Measurements from ENCODE around the gene PPP6R2. TPM values are rescaled to one million over a fixed set of nuclear protein-coding genes. Genes with fewer than 3 reads are reported as not detected.

The PPP6R2 gene
- total RNA-seq, 2 donors from 2014 or later: 58.7 to 81.2 TPM

DNA sequence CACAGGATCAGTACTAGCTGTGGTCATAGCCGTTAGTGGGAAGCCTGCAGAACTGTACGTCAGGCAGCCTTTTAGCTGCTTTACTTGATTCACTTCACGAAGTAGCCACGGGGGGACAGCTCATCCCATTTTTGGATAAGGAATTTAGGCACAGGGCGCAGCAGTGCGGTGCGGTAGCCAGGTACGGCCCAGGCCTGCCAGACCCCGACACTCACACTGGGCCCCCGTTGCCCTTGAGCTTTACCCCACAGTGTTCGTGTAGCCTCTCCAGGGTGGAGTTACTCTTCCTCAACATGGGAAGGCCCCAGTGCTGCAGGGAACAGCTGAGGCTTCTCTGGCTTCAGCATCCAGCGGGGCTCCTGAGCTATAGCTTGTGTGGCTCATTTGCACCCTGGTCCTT, 72.3 kb downstream of the PPP6R2 start:
- H3K27me3 ChIP-seq (ENCODE audit: control insufficient read depth, insufficient read depth, low read length, poor library complexity, severe bottlenecking): no peaks in the 10 kb centered on the region
- H3K27ac ChIP-seq (ENCODE audit: low read depth, low read length): no peak overlapping the region
- no peak overlapping the region for H3K9ac ChIP-seq (ENCODE audit: extremely low read depth, low read length, poor library complexity, severe bottlenecking)
- Mint-ChIP-seq H3K27ac (no peak overlapping the region), H3K36me3 (ENCODE audit: low read depth) (peaks cover 46% of the 10 kb centered on the region), H3K4me1 (no peaks in the 10 kb centered on the region), H3K9me3 (no peaks in the 10 kb centered on the region), H3K4me3 (no peak overlapping the region), H3K27me3 (ENCODE audit: insufficient read depth) (no peaks in the 10 kb centered on the region)
- H3K9me3 ChIP-seq (ENCODE audit: control insufficient read depth, low read length): no peaks in the 10 kb centered on the region
- no peak overlapping the region for H3K4me3 ChIP-seq (ENCODE audit: low read length)
- DNase-seq: no peak
- no peak for TF ChIP-seq CTCF (conservative IDR thresholded peaks at IDR 0.05)
- WGBS, 2 experiments (ENCODE audit: insufficient coverage in 1 of 2, insufficient read length in 1 of 2): 94 to 97% methylated on average over 12 of the region's 12 CpGs
- H3K36me3 ChIP-seq (ENCODE audit: control insufficient read depth, insufficient read depth, low read length): peaks cover 62% of the 10 kb centered on the region
- H3K4me1 ChIP-seq (ENCODE audit: control insufficient read depth, insufficient read depth, low read length): peaks cover 1% of the 10 kb centered on the region

- Mint-ChIP-seq H3K4me3 (no peak overlapping the region), H3K27ac (no peak overlapping the region), H3K36me3 (ENCODE audit: low read depth) (peaks cover 49% of the 10 kb centered on the region), H3K9me3 (no peaks in the 10 kb centered on the region), H3K4me1 (no peaks in the 10 kb centered on the region), H3K27me3 (ENCODE audit: insufficient read depth) (no peaks in the 10 kb centered on the region)
- Histone ChIP-seq H3K9ac (ENCODE audit: extremely low read depth, low read length, poor library complexity, severe bottlenecking) (no peak overlapping the region), H3K36me3 (ENCODE audit: control insufficient read depth, insufficient read depth, low read length) (peaks cover 70% of the 10 kb centered on the region), H3K9me3 (ENCODE audit: control insufficient read depth, low read length) (no peaks in the 10 kb centered on the region), H3K27ac (ENCODE audit: low read depth, low read length) (no peak overlapping the region), H3K4me3 (ENCODE audit: low read length) (no peak overlapping the region), H3K4me1 (ENCODE audit: control insufficient read depth, insufficient read depth, low read length) (peaks cover 5% of the 10 kb centered on the region), H3K27me3 (ENCODE audit: control insufficient read depth, insufficient read depth, low read length, poor library complexity, severe bottlenecking) (no peaks in the 10 kb centered on the region)
- DNase-seq: no peak
- 92 to 97% methylated on average over 6 to 8 of the region's 8 CpGs for WGBS, 2 experiments (ENCODE audit: insufficient coverage in 1 of 2, insufficient read length in 1 of 2)
- no peak for TF ChIP-seq CTCF (conservative IDR thresholded peaks at IDR 0.05)
These were observed 73.9 kb downstream of the PPP6R2 start for GRCh38 chr22:50416996-50417395.

DNA sequence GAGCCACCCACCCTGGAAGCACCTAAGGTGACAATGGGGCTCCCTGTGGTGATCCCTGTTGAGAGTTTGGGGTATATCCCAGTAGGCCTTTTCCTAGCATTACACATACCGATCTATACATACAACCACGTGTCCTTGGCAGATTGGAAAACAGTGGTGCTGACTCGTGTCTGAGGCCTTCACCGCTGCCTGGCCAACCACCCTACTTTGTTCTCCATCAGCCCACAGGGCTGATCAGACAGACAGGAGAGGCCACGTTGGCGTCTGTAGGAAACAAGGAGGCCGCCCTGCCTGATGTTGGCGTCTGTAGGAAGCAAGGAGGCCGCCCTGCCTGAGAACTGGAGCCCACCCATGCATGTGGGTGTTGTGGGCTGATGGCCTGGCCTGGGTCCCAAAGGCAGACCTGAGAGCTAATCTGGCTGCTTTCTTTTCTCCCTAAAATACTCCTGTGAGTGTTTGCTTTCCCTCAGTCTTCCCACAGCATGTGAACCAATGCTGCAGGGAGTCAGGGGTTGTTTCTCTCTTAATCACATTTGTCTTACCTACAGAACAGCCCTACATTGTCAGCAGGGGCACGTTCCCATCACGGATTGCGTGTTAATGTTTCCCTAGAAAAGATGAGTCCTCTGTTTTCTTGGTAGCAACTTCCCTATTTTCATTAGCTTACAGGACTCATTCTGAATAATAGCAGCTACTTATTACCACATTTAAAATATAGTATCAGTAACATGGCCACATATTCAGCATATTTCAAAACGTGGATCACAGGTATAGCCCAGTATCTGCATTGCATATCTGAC, 74.5 kb downstream of the PPP6R2 start:
- peaks cover 5% of the 10 kb centered on the region for H3K4me1 ChIP-seq (ENCODE audit: control insufficient read depth, insufficient read depth, low read length)
- H3K27ac Mint-ChIP-seq: no peak overlapping the region
- no peak overlapping the region for H3K27ac ChIP-seq (ENCODE audit: low read depth, low read length)
- no peak overlapping the region for H3K4me3 ChIP-seq (ENCODE audit: low read length)
- WGBS, 2 experiments (ENCODE audit: insufficient coverage in 1 of 2, insufficient read length in 1 of 2): 93 to 96% methylated on average over 6 to 13 of the region's 13 CpGs
- no peaks in the 10 kb centered on the region for H3K4me1 Mint-ChIP-seq
- H3K9me3 ChIP-seq (ENCODE audit: control insufficient read depth, low read length): no peaks in the 10 kb centered on the region
- H3K9ac ChIP-seq (ENCODE audit: extremely low read depth, low read length, poor library complexity, severe bottlenecking): no peak overlapping the region
- H3K27me3 ChIP-seq (ENCODE audit: control insufficient read depth, insufficient read depth, low read length, poor library complexity, severe bottlenecking): no peaks in the 10 kb centered on the region
- TF ChIP-seq CTCF (conservative IDR thresholded peaks at IDR 0.05): no peak
- no peak overlapping the region for H3K4me3 Mint-ChIP-seq
- peaks cover 76% of the 10 kb centered on the region for H3K36me3 ChIP-seq (ENCODE audit: control insufficient read depth, insufficient read depth, low read length)
- peaks cover 53% of the 10 kb centered on the region for H3K36me3 Mint-ChIP-seq (ENCODE audit: low read depth)
- no peak for DNase-seq
- H3K27me3 Mint-ChIP-seq (ENCODE audit: insufficient read depth): no peaks in the 10 kb centered on the region
- H3K9me3 Mint-ChIP-seq: no peaks in the 10 kb centered on the region

Measured in endodermal cell (in vitro differentiated cells).